HepG2 (cell line): ENCODE results near the gene FUT3. TPM values are rescaled to one million over a fixed set of nuclear protein-coding genes. Genes with fewer than 3 reads are reported as not detected.

Experiments used
- CREB3 ChIP-seq: sonication (generic); formaldehyde crosslinking; IDR thresholded peaks from 2 replicates; pipeline ENCODE4 v1.5.0; 2020; ENCODE audit warnings: missing genetic modification reagents
- MTERF4 ChIP-seq: sonication (generic); formaldehyde crosslinking; IDR thresholded peaks from 2 replicates; pipeline ENCODE4 v1.8.0; 2023; ENCODE audit warnings: mild to moderate bottlenecking, missing genetic modification reagents
- RXRB ChIP-seq: IDR thresholded peaks from 2 replicates; pipeline ENCODE4 v1.6.1; 2016; ENCODE audit warnings: borderline replicate concordance, missing genetic modification reagents, missing compliant biosample characterization
- SCMH1 ChIP-seq: sonication (generic); formaldehyde crosslinking; IDR thresholded peaks from 2 replicates; pipeline ENCODE4 v1.9.0; 2021; ENCODE audit warnings: missing genetic modification reagents, mild to moderate bottlenecking, borderline replicate concordance
- SKIL ChIP-seq: sonication (generic); formaldehyde crosslinking; IDR thresholded peaks from 2 replicates; pipeline ENCODE4 v1.8.0; 2022; ENCODE audit warnings: missing genetic modification reagents, mild to moderate bottlenecking, moderate library complexity, borderline replicate concordance
- TFDP1 ChIP-seq: IDR thresholded peaks from 2 replicates; pipeline ENCODE4 v1.6.1; 2016; ENCODE audit warnings: missing compliant biosample characterization, missing genetic modification reagents, borderline replicate concordance
- TMF1 ChIP-seq: sonication (generic); formaldehyde crosslinking; IDR thresholded peaks from 2 replicates; pipeline ENCODE4 v1.8.1; 2022; ENCODE audit warnings: low read depth, missing genetic modification reagents
- ZFX ChIP-seq: sonication (generic); formaldehyde crosslinking; IDR thresholded peaks from 2 replicates; pipeline ENCODE4 v1.4.0; 2020; ENCODE audit warnings: mild to moderate bottlenecking, low read depth, missing genetic modification reagents, moderate library complexity
- ZNF138 ChIP-seq: sonication (generic); formaldehyde crosslinking; IDR thresholded peaks from 2 replicates; pipeline ENCODE4 v1.5.0; 2020; ENCODE audit warnings: mild to moderate bottlenecking, low read depth, missing genetic modification reagents
- ZNF281 ChIP-seq: sonication (generic); formaldehyde crosslinking; IDR thresholded peaks from 2 replicates; pipeline ENCODE4 v1.4.0; 2020; ENCODE audit warnings: missing genetic modification reagents, borderline replicate concordance
- ZNF619 ChIP-seq: sonication (generic); formaldehyde crosslinking; IDR thresholded peaks from 2 replicates; pipeline ENCODE4 v1.4.0; 2020; ENCODE audit warnings: mild to moderate bottlenecking, missing genetic modification reagents
- polyA plus RNA-seq, 8 experiments: library from polyadenylated mRNA; depleted of rRNA in 3 of 8; stranded (reverse) in 7 of 8; unstranded in 1 of 8; fragments of >200 nt; fragmentation: Illumina TruSeq in 4 of 8; extraction: Trizol in 4 of 8; gene quantifications; 2 replicates each; pipeline versions ENCODE4 v1.2.1 to v1.2.3, GENCODE V29; 2011 to 2016; ENCODE audit warnings: low read depth in 4 of 8, missing spikeins in 1 of 8, mixed read lengths in 1 of 8; ENCODE audit not compliant: insufficient read depth in 1 of 8
- total RNA-seq, 5 experiments: library from RNA; depleted of rRNA; stranded (reverse); fragments of >200 nt; fragmentation: Illumina TruSeq; extraction: Trizol; gene quantifications; 2 replicates each; pipeline ENCODE4 v1.2.3, GENCODE V29; 2016; ENCODE audit warnings: low read depth in 1 of 5
- TF ChIP-seq, protein P1 (sequence below): sonication (generic); formaldehyde crosslinking; IDR thresholded peaks from 2 replicates; pipeline ENCODE4 v1.5.1; 2020; ENCODE audit warnings: mild to moderate bottlenecking, missing genetic modification reagents, moderate library complexity
- TF ChIP-seq, protein P2 (sequence below): sonication (generic); formaldehyde crosslinking; IDR thresholded peaks from 2 replicates; pipeline ENCODE4 v1.4.0; 2020; ENCODE audit warnings: mild to moderate bottlenecking, missing genetic modification reagents

FUT3 gene
- total and polyA plus RNA-seq, 2 of the 13 experiments (the other 11 are each of a cell fraction or from before 2014, with no cell fraction given) = 0.53 to 1.1 TPM

GRCh38 chr19:5799247-5800241 is 51.7 kb downstream of the FUT3 start (continued):
- no peak for TF ChIP-seq ZNF281
- TF ChIP-seq SCMH1 = no peak
- TF ChIP-seq, protein P1, sequence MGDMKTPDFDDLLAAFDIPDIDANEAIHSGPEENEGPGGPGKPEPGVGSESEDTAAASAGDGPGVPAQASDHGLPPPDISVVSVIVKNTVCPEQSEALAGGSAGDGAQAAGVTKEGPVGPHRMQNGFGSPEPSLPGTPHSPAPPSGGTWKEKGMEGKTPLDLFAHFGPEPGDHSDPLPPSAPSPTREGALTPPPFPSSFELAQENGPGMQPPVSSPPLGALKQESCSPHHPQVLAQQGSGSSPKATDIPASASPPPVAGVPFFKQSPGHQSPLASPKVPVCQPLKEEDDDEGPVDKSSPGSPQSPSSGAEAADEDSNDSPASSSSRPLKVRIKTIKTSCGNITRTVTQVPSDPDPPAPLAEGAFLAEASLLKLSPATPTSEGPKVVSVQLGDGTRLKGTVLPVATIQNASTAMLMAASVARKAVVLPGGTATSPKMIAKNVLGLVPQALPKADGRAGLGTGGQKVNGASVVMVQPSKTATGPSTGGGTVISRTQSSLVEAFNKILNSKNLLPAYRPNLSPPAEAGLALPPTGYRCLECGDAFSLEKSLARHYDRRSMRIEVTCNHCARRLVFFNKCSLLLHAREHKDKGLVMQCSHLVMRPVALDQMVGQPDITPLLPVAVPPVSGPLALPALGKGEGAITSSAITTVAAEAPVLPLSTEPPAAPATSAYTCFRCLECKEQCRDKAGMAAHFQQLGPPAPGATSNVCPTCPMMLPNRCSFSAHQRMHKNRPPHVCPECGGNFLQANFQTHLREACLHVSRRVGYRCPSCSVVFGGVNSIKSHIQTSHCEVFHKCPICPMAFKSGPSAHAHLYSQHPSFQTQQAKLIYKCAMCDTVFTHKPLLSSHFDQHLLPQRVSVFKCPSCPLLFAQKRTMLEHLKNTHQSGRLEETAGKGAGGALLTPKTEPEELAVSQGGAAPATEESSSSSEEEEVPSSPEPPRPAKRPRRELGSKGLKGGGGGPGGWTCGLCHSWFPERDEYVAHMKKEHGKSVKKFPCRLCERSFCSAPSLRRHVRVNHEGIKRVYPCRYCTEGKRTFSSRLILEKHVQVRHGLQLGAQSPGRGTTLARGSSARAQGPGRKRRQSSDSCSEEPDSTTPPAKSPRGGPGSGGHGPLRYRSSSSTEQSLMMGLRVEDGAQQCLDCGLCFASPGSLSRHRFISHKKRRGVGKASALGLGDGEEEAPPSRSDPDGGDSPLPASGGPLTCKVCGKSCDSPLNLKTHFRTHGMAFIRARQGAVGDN (CRISPR knock-in tag) = peak; percentile 91
- TF ChIP-seq ZNF619 (CRISPR knock-in tag) = no peak
- TF ChIP-seq TMF1 (CRISPR knock-in tag) = 0 out of 2 replicates have a peak, but pooled peaks have one; percentile 35
- TF ChIP-seq, protein P2, sequence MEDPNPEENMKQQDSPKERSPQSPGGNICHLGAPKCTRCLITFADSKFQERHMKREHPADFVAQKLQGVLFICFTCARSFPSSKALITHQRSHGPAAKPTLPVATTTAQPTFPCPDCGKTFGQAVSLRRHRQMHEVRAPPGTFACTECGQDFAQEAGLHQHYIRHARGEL (CRISPR knock-in tag) = no peak
- no peak for TF ChIP-seq CREB3 (CRISPR knock-in tag)
- 0 out of 2 replicates have a peak, but pooled peaks have one; percentile 53 for TF ChIP-seq ZNF138 (CRISPR knock-in tag)
- peak; percentile 62; the same call in 1 of the 2 replicates for TF ChIP-seq SKIL (CRISPR knock-in tag)
- TF ChIP-seq MTERF4 (CRISPR knock-in tag) = peak; percentile 53; the same call in 1 of the 2 replicates
- peak; percentile 57; the same call in 1 of the 2 replicates for TF ChIP-seq ZFX (CRISPR knock-in tag)
- TF ChIP-seq RXRB (CRISPR knock-in tag) = peak; percentile 59; the same call in 1 of the 2 replicates
- peak; percentile 53; the same call in 1 of the 2 replicates for TF ChIP-seq TFDP1 (CRISPR knock-in tag)
